Muscle layer of colon (tissue), 2 donors: ENCODE measurements around the gene SLC31A2.

Experiments
- H3K27ac ChIP-seq: one replicate; pipeline ENCODE4 v1.7.0; 2013; ENCODE audit warnings: low read depth, mild to moderate bottlenecking, low read length, moderate library complexity
- H3K27me3 ChIP-seq, 2 donors: one replicate each; pipeline ENCODE4 v1.7.0; 2013; ENCODE audit warnings: low read length in 2 of 2, mild to moderate bottlenecking in 2 of 2; ENCODE audit not compliant: insufficient read depth in 2 of 2, control insufficient read depth in 1 of 2
- H3K36me3 ChIP-seq: one replicate; pipeline ENCODE4 v1.7.0; 2013; ENCODE audit warnings: mild to moderate bottlenecking, low read length; ENCODE audit not compliant: insufficient read depth
- H3K4me1 ChIP-seq: one replicate; pipeline ENCODE4 v1.7.0; 2013; ENCODE audit warnings: mild to moderate bottlenecking, low read length; ENCODE audit not compliant: insufficient read depth
- H3K4me3 ChIP-seq, 2 donors: one replicate each; pipeline ENCODE4 v1.7.0; 2013; ENCODE audit warnings: low read length in 2 of 2, low read depth in 1 of 2, mild to moderate bottlenecking in 1 of 2, moderate library complexity in 1 of 2
- H3K9ac ChIP-seq: one replicate; pipeline ENCODE4 v1.7.0; 2013; ENCODE audit warnings: low read length
- H3K9me3 ChIP-seq: one replicate; pipeline ENCODE4 v1.7.0; 2013; ENCODE audit warnings: mild to moderate bottlenecking, low read length
- donor health status: abdominal sarcoma.
- donor health status: Adenocarcinoma of cecum.

Gene SLC31A2

GRCh38 chr9:113205432-113205831 is 54.6 kb downstream of the SLC31A2 start:
- no peak overlapping the region for H3K27ac ChIP-seq
- H3K9ac ChIP-seq, result no peak overlapping the region
- no peaks in the 10 kb centered on the region for H3K9me3 ChIP-seq
- peaks cover 55% of the 10 kb centered on the region for H3K36me3 ChIP-seq
- no peaks in the 10 kb centered on the region for H3K4me1 ChIP-seq
- no peak overlapping the region for H3K4me3 ChIP-seq
- H3K27me3 ChIP-seq, result no peaks in the 10 kb centered on the region

- Histone ChIP-seq H3K27ac (no peak overlapping the region), H3K4me1 (no peaks in the 10 kb centered on the region), H3K9ac (no peak overlapping the region), H3K4me3 (no peak overlapping the region), H3K9me3 (no peaks in the 10 kb centered on the region), H3K36me3 (peaks cover 59% of the 10 kb centered on the region), H3K27me3 (no peaks in the 10 kb centered on the region)
Observed at GRCh38 chr9:113205861-113206260, 55.1 kb downstream of the SLC31A2 start.

GRCh38 chr9:113210815-113211214 is 60.0 kb downstream of the SLC31A2 start:
- no peaks in the 10 kb centered on the region for H3K4me1 ChIP-seq
- no peak overlapping the region for H3K4me3 ChIP-seq
- no peak overlapping the region for H3K27ac ChIP-seq
- H3K9me3 ChIP-seq, result no peaks in the 10 kb centered on the region
- H3K27me3 ChIP-seq, result no peaks in the 10 kb centered on the region
- H3K9ac ChIP-seq, result no peak overlapping the region
- H3K36me3 ChIP-seq, result peaks cover 37% of the 10 kb centered on the region
